ENCODE data around the gene MCAT.

MCAT gene

DNA sequence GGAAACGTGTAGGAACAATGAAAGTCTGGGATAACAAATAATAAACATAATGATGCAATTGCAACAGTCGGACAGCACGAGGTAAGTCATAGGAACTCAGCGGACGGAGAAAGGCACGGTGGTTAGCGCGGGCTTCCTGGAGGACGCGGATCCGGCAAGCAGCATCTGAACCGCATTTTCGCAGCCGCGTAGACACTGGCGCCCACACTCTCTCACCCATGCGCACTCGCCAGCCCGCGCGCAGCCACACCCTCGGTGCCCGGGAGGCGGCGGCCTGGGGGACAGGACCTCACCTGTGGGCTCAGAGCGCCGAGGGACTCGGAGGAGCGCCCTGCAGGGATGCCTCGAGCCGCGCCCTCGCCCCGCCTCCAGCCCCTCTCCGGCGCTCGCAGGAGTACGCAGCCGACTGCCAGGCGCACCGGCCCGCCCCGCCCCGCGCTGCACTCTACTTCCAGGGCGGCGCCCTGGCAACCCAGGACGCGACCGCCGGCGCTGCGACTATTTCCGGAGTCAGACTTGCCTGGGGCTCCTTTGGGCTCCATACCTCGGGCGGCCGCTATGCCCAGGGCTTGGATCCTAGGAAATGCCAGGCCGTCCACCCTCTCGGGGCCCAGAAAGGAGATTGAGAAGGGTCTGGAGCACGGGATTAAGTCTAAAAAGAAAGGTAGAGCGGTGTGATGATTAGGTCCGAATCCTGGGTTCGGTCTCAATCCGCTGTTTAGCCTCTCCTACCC lies 54.0 kb downstream of the MCAT start, which contains the start of gene TTLL1:
Gene TTLL1 (minus strand): TSS at position 408 of the 734 bp plus-strand sequence. CDS start 13,805 bp downstream, outside the sequence.
- peak within 1 kb of the TSS; percentile 98 for H2AFZ ChIP-seq (ENCODE audit: low read depth, low read length)
- peak within 1 kb of the TSS in 1 of 2 experiments; percentile 99 for H3K23ac ChIP-seq (ENCODE audit: low read length in 2 of 2)
- peak within 1 kb of the TSS in 1 of 2 experiments; percentile 98 for H3K14ac ChIP-seq (ENCODE audit: low read length in 2 of 2)
- no peak within 1 kb of the TSS for H2BK15ac ChIP-seq (ENCODE audit: low read depth, poor library complexity, severe bottlenecking)
- peak; percentile 87 for DNase-seq
- peaks cover 6% of the 10 kb centered on the region for H3K4me1 ChIP-seq (ENCODE audit: control insufficient read depth, insufficient read depth, low read depth, low read length)
- peak within 1 kb of the TSS; percentile 85 for H3K4me2 ChIP-seq (ENCODE audit: low read length, poor library complexity, severe bottlenecking)
- peak within 1 kb of the TSS; percentile 79 for H4K8ac ChIP-seq (ENCODE audit: low read length)
- H3K27me3 ChIP-seq (ENCODE audit: control insufficient read depth in 1 of 2, insufficient read depth in 1 of 2, low read length in 2 of 2) = no peaks in the 10 kb centered on the region
- peaks cover 13% of the 10 kb centered on the region for H3K79me1 ChIP-seq (replicated peaks; ENCODE audit: low read length, poor library complexity, severe bottlenecking)
- peak within 1 kb of the TSS; percentile 60 for H3K27ac ChIP-seq (ENCODE audit: low read length, poor library complexity, severe bottlenecking)
- peak within 1 kb of the TSS; percentile 74 for H4K91ac ChIP-seq (ENCODE audit: low read length)
- peak within 1 kb of the TSS; percentile 89 for H3K9ac ChIP-seq (ENCODE audit: low read length)
- H2BK120ac ChIP-seq (ENCODE audit: low read depth, low read length) = no peak within 1 kb of the TSS
- no peak within 1 kb of the TSS for H2BK5ac ChIP-seq (ENCODE audit: low read depth, low read length, poor library complexity, severe bottlenecking)
- peak within 1 kb of the TSS in 1 of 2 experiments; percentile 97 for H3K18ac ChIP-seq (ENCODE audit: low read depth in 1 of 2, low read length in 2 of 2)
- peak within 1 kb of the TSS in 1 of 2 experiments; percentile 94 for H3K4ac ChIP-seq (ENCODE audit: low read depth in 1 of 2, low read length in 2 of 2)
- H3K9me3 ChIP-seq (ENCODE audit: control insufficient read depth, low read length) = no peaks in the 10 kb centered on the region
- peak within 1 kb of the TSS; percentile 93 to 96 for H3K4me3 ChIP-seq (ENCODE audit: insufficient read depth in 1 of 2, low read depth in 1 of 2, low read length in 2 of 2)
- peaks cover 3 to 11% of the 10 kb centered on the region in 2 experiments for H3K36me3 ChIP-seq (ENCODE audit: control insufficient read depth in 1 of 2, insufficient read depth in 2 of 2, low read depth in 1 of 2, low read length in 2 of 2)
- WGBS = 7% methylated on average over 56 of the region's 64 CpGs
- no peak within 1 kb of the TSS for H2AK5ac ChIP-seq (ENCODE audit: low read length, severe bottlenecking)
- no peak within 1 kb of the TSS for H2BK12ac ChIP-seq (ENCODE audit: low read length in 2 of 2)

DNA sequence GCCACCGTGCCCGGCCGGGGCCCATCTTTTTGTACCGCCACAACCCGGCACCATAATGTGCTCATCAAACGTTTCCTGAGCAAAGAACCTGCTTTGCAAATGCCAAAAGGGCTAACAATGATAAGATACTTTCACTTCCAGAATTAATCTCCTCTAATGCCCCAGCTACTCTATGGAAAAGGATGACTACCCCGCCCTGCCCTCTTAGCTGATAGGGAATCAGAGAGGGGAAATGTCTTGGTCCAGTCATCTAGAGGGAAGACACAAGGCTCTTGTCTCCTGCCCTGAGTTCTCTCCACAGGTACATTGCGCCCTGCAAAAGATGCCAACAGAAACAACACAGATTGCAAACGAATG lies 54.6 kb downstream of the MCAT start:
- no peak overlapping the region for H3K14ac ChIP-seq (ENCODE audit: low read length in 2 of 2)

DNA sequence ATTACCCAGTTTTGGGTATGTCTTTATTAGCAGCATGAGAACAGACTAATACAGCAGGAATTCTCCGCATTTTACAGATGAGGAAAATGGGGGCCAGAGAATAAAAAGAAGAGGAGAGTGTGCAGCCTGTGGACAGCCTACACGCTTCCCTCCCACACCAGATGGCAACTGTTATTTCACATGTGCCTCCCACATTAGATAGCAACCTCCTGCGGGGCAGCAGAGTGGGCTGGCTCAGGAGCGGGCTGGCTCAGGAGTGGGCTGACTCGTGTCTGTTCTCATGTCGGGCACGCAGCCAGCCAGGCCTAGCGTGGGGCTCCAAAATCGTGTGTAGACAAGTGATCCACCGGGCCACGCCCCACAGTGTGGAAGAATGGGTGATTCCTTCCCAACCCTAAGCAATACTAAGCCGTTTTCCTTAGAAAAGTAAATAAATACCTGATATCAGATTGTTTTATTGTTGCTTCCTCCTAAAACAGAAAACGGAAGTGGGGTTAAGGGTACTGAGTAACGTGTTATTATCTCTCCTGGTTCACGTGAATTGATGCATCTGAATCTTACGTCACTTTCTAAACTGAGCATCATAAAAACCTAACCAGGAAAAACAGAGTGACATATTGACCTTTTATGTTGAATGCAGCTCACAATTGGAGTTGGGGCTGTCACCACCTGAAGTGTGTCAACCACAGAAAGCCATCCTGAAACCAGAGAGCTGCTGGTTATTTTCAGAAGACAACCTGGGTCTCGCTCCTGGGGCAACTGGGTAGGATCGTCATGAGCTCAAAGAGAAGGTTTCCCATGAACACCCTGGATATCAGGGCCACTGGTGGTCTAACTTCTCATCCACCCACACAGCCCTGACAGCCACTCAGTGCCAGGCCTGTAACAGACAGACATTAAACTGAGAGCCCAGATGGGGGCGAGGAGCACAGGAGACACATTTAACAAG lies 57.3 kb downstream of the MCAT start:
- Histone ChIP-seq H3K14ac (ENCODE audit: low read length in 2 of 2) (no peak overlapping the region), H3K4me2 (ENCODE audit: low read length, poor library complexity, severe bottlenecking) (no peak overlapping the region), H4K8ac (ENCODE audit: low read length) (no peak overlapping the region), H4K91ac (ENCODE audit: low read length) (no peak overlapping the region), H3K9me3 (ENCODE audit: control insufficient read depth, low read length) (no peaks in the 10 kb centered on the region), H3K4me1 (ENCODE audit: control insufficient read depth, insufficient read depth, low read depth, low read length) (peaks cover 5% of the 10 kb centered on the region), H2AFZ (ENCODE audit: low read depth, low read length) (no peak overlapping the region), H3K27ac (ENCODE audit: low read length, poor library complexity, severe bottlenecking) (no peak overlapping the region), H2BK120ac (ENCODE audit: low read depth, low read length) (no peak overlapping the region), H3K36me3 (ENCODE audit: control insufficient read depth in 1 of 2, insufficient read depth in 2 of 2, low read depth in 1 of 2, low read length in 2 of 2) (peaks cover 3 to 11% of the 10 kb centered on the region in 2 experiments), H3K4ac (ENCODE audit: low read depth in 1 of 2, low read length in 2 of 2) (no peak overlapping the region), H3K27me3 (ENCODE audit: control insufficient read depth in 1 of 2, insufficient read depth in 1 of 2, low read length in 2 of 2) (no peaks in the 10 kb centered on the region), H2AK5ac (ENCODE audit: low read length, severe bottlenecking) (no peak overlapping the region), H2BK12ac (ENCODE audit: low read length in 2 of 2) (no peak overlapping the region), H3K18ac (ENCODE audit: low read depth in 1 of 2, low read length in 2 of 2) (no peak overlapping the region), H2BK5ac (ENCODE audit: low read depth, low read length, poor library complexity, severe bottlenecking) (no peak overlapping the region), H3K4me3 (ENCODE audit: insufficient read depth in 1 of 2, low read depth in 1 of 2, low read length in 2 of 2) (no peak overlapping the region), H3K9ac (ENCODE audit: low read length) (no peak overlapping the region), H3K23ac (ENCODE audit: low read length in 2 of 2) (no peak overlapping the region), H3K79me1 (replicated peaks; ENCODE audit: low read length, poor library complexity, severe bottlenecking) (peaks cover 15% of the 10 kb centered on the region), H2BK15ac (ENCODE audit: low read depth, poor library complexity, severe bottlenecking) (no peak overlapping the region)
- 92% methylated on average over 18 of the region's 19 CpGs for WGBS
- no peak for DNase-seq

More for the DNA sequence above, 54.6 kb downstream of the MCAT start:
- DNase-seq = no peak
- Histone ChIP-seq H3K4me1 (ENCODE audit: control insufficient read depth, insufficient read depth, low read depth, low read length) (peaks cover 5% of the 10 kb centered on the region), H3K18ac (ENCODE audit: low read depth in 1 of 2, low read length in 2 of 2) (peak overlapping the region in 1 of 2 experiments; percentile 97), H2BK120ac (ENCODE audit: low read depth, low read length) (no peak overlapping the region), H2BK15ac (ENCODE audit: low read depth, poor library complexity, severe bottlenecking) (no peak overlapping the region), H4K91ac (ENCODE audit: low read length) (no peak overlapping the region), H3K23ac (ENCODE audit: low read length in 2 of 2) (no peak overlapping the region), H3K4me3 (ENCODE audit: insufficient read depth in 1 of 2, low read depth in 1 of 2, low read length in 2 of 2) (peak overlapping the region; percentile 93 to 96), H3K27me3 (ENCODE audit: control insufficient read depth in 1 of 2, insufficient read depth in 1 of 2, low read length in 2 of 2) (no peaks in the 10 kb centered on the region), H3K4ac (ENCODE audit: low read depth in 1 of 2, low read length in 2 of 2) (peak overlapping the region in 1 of 2 experiments; percentile 94), H3K27ac (ENCODE audit: low read length, poor library complexity, severe bottlenecking) (no peak overlapping the region), H2BK5ac (ENCODE audit: low read depth, low read length, poor library complexity, severe bottlenecking) (no peak overlapping the region), H2BK12ac (ENCODE audit: low read length in 2 of 2) (no peak overlapping the region), H3K4me2 (ENCODE audit: low read length, poor library complexity, severe bottlenecking) (peak overlapping the region; percentile 85), H3K79me1 (replicated peaks; ENCODE audit: low read length, poor library complexity, severe bottlenecking) (peaks cover 13% of the 10 kb centered on the region), H3K9me3 (ENCODE audit: control insufficient read depth, low read length) (no peaks in the 10 kb centered on the region), H3K36me3 (ENCODE audit: control insufficient read depth in 1 of 2, insufficient read depth in 2 of 2, low read depth in 1 of 2, low read length in 2 of 2) (peaks cover 3 to 11% of the 10 kb centered on the region in 2 experiments), H2AK5ac (ENCODE audit: low read length, severe bottlenecking) (no peak overlapping the region), H3K9ac (ENCODE audit: low read length) (peak overlapping the region; percentile 89), H4K8ac (ENCODE audit: low read length) (no peak overlapping the region), H2AFZ (ENCODE audit: low read depth, low read length) (peak overlapping the region; percentile 98)
- WGBS = 68% methylated on average over 8 of the region's 9 CpGs

Data from mesenchymal stem cell (in vitro differentiated cells and primary cell).